Measurements from ENCODE around the gene EDEM3. TPM values are rescaled to one million over a fixed set of nuclear protein-coding genes. Genes with fewer than 3 reads are reported as not detected.
A peak's percentile ranks its signal among the peaks of the same experiment; 100 is the strongest.

EDEM3 gene
- total RNA-seq = 10 to 100 TPM; 32.9 to 53.8 TPM
- polyA plus RNA-seq = 10 to 100 TPM; 11.7 to 14.5 TPM

GRCh38 chr1:184754476-184755225, at the start of gene EDEM3:
Gene EDEM3 (minus strand): TSS chr1:184754858. CDS start chr1:184754646, 212 bp downstream.
- under 1% methylated on average over 76 of the region's 76 CpGs for WGBS
- TF ChIP-seq ATF3 (IDR thresholded peaks at IDR 0.05) = no peak
- peak; percentile 86 for TF ChIP-seq MAX (IDR thresholded peaks at IDR 0.05)
- no peak for TF ChIP-seq REST (IDR thresholded peaks at IDR 0.05)
- TF ChIP-seq RXRA (IDR thresholded peaks at IDR 0.05) = peak; percentile 74 to 85
- TF ChIP-seq SP1 (IDR thresholded peaks at IDR 0.05) = peak; percentile 94
- TF ChIP-seq TAF1 (conservative IDR thresholded peaks at IDR 0.05) = no peak
- no peak for TF ChIP-seq FOXA1 (IDR thresholded peaks at IDR 0.05)
- TF ChIP-seq EGR1 (IDR thresholded peaks at IDR 0.05; ENCODE audit: low read depth in 2 of 2) = peak in 1 of 2 donors; percentile 68
- peak; percentile 40 for TF ChIP-seq FOXA2 (IDR thresholded peaks at IDR 0.05)
- TF ChIP-seq GABPA (IDR thresholded peaks at IDR 0.05 in 1 of 2, conservative IDR thresholded peaks at IDR 0.05 in 1 of 2) = peak; percentile 70 to 94
- TF ChIP-seq NR2F2 (IDR thresholded peaks at IDR 0.05) = peak; percentile 45
- TF ChIP-seq ZBTB33 (IDR thresholded peaks at IDR 0.05) = peak; percentile 78
- TF ChIP-seq JUND (IDR thresholded peaks at IDR 0.05) = peak in 1 of 2 donors; percentile 66
- TF ChIP-seq YY1 (IDR thresholded peaks at IDR 0.05) = peak; percentile 82
- peak; percentile 23 to 39 for TF ChIP-seq RAD21 (IDR thresholded peaks at IDR 0.05)
- TF ChIP-seq HNF4A (conservative IDR thresholded peaks at IDR 0.05) = peak; percentile 47 to 74
- TF ChIP-seq HNF4G (IDR thresholded peaks at IDR 0.05) = no peak
- no peak for TF ChIP-seq CTCF (IDR thresholded peaks at IDR 0.05; ENCODE audit: low read depth, low read length, missing input control)
- Histone ChIP-seq H3K27me3 (ENCODE audit: control insufficient read depth in 4 of 4, insufficient read depth in 4 of 4, low read length in 3 of 4) (no peaks in the 10 kb centered on the region), H3K36me3 (ENCODE audit: control insufficient read depth in 4 of 4, insufficient read depth in 3 of 4, low read depth in 1 of 4, low read length in 3 of 4) (peaks cover 0 to 2% (median 0%) of the 10 kb centered on the region in 4 donors), H3K9ac (ENCODE audit: low read depth in 1 of 2, low read length in 2 of 2) (peak within 1 kb of the TSS; percentile 55 to 98), H3K27ac (ENCODE audit: low read depth in 1 of 2, low read length in 2 of 2) (peak within 1 kb of the TSS; percentile 93 to 96), H3K4me1 (ENCODE audit: control insufficient read depth in 4 of 4, insufficient read depth in 4 of 4, low read length in 3 of 4) (peaks cover 5 to 42% (median 20%) of the 10 kb centered on the region in 4 donors), H3K4me3 (ENCODE audit: low read depth in 1 of 3, low read length in 3 of 3) (peak within 1 kb of the TSS; percentile 89 to 92 (median 91)), H3K9me3 (ENCODE audit: control insufficient read depth in 4 of 4, low read length in 3 of 4) (no peaks in the 10 kb centered on the region)
- DNase-seq (ENCODE audit: low spot score) = peak; percentile 93

Measured in liver (tissue), 9 donors.